ENCODE measurements around the gene PHLDB2. TPM values are rescaled to one million over a fixed set of nuclear protein-coding genes. Genes with fewer than 3 reads are reported as not detected.

The PHLDB2 gene
- total RNA-seq, 4 donors from 2014 or later, result 63.6 to 154 (median 107) TPM

DNA sequence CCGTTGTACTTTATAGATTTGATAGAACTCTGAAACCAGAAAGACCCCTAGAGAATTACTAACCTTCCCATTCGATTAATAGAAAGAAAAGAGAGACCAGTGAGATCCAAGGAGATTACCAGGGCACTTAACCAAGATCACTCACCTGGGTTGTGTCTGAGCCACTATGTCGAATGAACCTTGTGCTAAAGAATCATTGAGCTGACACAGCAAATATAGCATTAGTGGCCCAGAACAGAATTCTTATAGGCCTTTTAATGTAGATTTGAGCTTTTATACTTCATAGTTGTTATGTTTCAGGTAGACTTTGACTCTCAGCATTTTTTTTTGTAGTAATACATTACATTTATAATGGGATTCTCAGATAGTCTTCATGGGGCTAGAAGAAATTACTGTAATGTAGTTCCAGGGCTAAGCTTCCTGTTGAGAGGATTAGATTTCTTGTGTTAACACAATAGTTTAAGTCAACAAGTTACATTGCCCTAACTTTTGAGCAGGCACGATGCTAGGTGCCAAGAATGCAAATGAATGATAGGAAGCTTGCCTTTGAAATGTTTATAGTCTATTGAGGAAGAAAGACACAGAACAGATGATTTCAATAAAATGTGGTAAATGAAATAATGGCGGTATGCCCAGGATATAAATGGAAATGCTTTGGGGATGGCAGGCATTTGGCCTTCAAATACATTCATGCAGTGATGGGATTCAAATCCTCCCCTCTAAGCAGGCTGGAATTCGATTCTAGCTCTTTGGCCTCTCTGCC lies 95.3 kb downstream of the PHLDB2 start:
- Histone ChIP-seq H3K36me3 (peaks cover 7 to 64% (median 36%) of the 10 kb centered on the region in 4 donors), H3K27ac (replicated peaks in 1 of 4) (no peak overlapping the region), H3K4me1 (peaks cover 0 to 14% (median 8%) of the 10 kb centered on the region in 4 donors), H3K27me3 (no peaks in the 10 kb centered on the region), H3K9me3 (no peaks in the 10 kb centered on the region), H3K4me3 (no peak overlapping the region)
- TF ChIP-seq POLR2A (IDR thresholded peaks at IDR 0.05; ENCODE audit: low read depth) (no peak), POLR2AphosphoS5 (IDR thresholded peaks at IDR 0.05) (no peak), EP300 (IDR thresholded peaks at IDR 0.05) (no peak)
- TF ChIP-seq, protein P1, sequence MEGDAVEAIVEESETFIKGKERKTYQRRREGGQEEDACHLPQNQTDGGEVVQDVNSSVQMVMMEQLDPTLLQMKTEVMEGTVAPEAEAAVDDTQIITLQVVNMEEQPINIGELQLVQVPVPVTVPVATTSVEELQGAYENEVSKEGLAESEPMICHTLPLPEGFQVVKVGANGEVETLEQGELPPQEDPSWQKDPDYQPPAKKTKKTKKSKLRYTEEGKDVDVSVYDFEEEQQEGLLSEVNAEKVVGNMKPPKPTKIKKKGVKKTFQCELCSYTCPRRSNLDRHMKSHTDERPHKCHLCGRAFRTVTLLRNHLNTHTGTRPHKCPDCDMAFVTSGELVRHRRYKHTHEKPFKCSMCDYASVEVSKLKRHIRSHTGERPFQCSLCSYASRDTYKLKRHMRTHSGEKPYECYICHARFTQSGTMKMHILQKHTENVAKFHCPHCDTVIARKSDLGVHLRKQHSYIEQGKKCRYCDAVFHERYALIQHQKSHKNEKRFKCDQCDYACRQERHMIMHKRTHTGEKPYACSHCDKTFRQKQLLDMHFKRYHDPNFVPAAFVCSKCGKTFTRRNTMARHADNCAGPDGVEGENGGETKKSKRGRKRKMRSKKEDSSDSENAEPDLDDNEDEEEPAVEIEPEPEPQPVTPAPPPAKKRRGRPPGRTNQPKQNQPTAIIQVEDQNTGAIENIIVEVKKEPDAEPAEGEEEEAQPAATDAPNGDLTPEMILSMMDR (IDR thresholded peaks at IDR 0.05), result no peak
- no peak for DNase-seq (ENCODE audit: extremely low spot score)
- intact Hi-C loops (cut with DNase I), result no loop called here
- 54% methylated on average over 6 of the region's 6 CpGs for WGBS

DNA sequence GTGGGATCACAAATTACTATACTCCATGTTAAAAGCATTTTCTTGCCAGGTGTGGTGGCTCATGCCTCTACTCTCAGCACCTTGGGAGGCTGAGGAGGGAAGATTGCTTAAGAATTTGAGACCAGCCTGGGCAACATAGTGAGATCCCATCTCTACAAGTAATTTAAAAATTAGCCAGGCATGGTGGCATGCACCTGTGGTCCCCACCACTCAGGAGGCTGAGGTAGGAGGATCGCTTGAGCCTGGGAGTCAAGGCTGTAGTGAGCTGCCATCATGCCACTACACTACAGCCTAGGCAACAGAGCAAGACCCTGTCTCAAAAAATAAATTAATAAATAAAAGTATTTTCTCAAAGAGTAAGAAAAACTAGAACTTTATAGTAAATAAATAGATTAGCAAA lies 96.8 kb downstream of the PHLDB2 start:
- Histone ChIP-seq H3K36me3 (peaks cover 9 to 53% (median 30%) of the 10 kb centered on the region in 4 donors), H3K4me3 (no peak overlapping the region), H3K27ac (replicated peaks in 1 of 4) (no peak overlapping the region), H3K4me1 (peaks cover 0 to 14% (median 8%) of the 10 kb centered on the region in 4 donors), H3K27me3 (no peaks in the 10 kb centered on the region), H3K9me3 (no peaks in the 10 kb centered on the region)
- TF ChIP-seq POLR2A (IDR thresholded peaks at IDR 0.05; ENCODE audit: low read depth) (no peak), EP300 (IDR thresholded peaks at IDR 0.05) (no peak), POLR2AphosphoS5 (IDR thresholded peaks at IDR 0.05) (no peak)
- TF ChIP-seq, protein P1 (IDR thresholded peaks at IDR 0.05), result no peak
- 90% methylated on average over 1 of the region's 1 CpG for WGBS
- no peak for DNase-seq (ENCODE audit: extremely low spot score)
- intact Hi-C loops (cut with DNase I), result no loop called here

DNA sequence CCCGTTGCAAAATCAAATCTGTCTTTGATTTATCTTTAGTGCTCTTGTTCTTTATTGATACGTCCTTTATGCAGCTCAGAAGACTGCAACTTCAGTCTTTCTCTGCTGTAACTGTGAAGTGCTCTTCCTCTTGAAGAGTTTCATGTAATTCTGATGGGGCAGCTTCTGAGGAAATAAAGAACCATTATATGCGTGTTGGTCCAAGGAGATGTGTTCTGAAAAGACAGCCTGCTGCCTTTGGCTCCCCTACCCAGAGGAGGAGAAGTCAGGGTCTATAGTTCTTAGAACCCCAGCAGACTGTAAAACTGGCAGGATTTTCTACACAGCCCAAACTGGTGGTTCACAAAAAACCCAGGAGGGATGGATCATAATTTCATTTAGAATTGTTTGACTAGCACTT lies 97.4 kb downstream of the PHLDB2 start:
- WGBS, result 89% methylated on average over 3 of the region's 3 CpGs
- DNase-seq (ENCODE audit: extremely low spot score), result no peak
- intact Hi-C loops (cut with DNase I), result no loop called here

DNA sequence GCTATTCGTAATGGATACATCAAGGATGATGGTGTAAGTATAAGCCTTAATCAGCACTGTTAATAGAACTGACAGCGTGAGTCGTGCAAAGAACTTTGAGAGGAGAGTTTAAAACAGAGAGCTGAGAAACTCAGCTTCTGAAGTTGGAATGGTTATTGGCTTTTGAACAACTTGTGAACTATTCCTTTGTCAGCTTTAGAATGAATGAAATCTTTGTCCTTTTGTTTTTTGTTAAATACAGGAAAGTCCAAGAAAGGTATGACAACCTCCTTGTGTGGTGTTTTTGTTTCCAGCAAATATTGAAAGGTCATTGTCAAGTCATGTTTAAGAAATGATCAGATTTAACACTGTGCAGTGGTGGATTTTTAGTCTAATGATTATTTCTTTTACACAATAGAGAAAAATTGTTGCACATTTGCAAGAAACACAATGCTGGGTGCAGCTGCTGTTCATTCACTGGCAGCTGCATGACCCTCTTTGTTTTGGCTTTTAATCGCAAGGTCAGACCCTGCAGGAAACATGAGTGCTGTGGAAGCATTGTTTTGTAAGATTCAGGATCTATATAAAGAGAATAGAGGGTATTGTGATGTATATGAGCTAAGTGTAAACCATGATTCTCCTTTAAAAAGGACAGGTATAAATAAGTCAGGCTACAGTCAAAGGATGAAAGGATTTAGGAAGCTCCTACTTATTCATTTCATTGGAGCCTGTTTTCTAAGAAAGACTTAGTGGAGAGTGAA lies 98.1 kb downstream of the PHLDB2 start:
- H3K9me3 ChIP-seq, result no peaks in the 10 kb centered on the region
- no peak for DNase-seq (ENCODE audit: extremely low spot score)
- 61% methylated on average over 4 of the region's 4 CpGs for WGBS
- peaks cover 9 to 56% (median 32%) of the 10 kb centered on the region in 4 donors for H3K36me3 ChIP-seq
- peaks cover 0 to 14% (median 8%) of the 10 kb centered on the region in 4 donors for H3K4me1 ChIP-seq
- intact Hi-C loops (cut with DNase I), result no loop called here
- H3K27ac ChIP-seq (replicated peaks in 1 of 4), result no peak overlapping the region
- H3K4me3 ChIP-seq, result no peak overlapping the region
- TF ChIP-seq POLR2AphosphoS5 (IDR thresholded peaks at IDR 0.05) (no peak), POLR2A (IDR thresholded peaks at IDR 0.05; ENCODE audit: low read depth) (no peak), EP300 (IDR thresholded peaks at IDR 0.05) (no peak)
- TF ChIP-seq, protein P1 (IDR thresholded peaks at IDR 0.05), result no peak
- no peaks in the 10 kb centered on the region for H3K27me3 ChIP-seq

More for the DNA sequence above, 97.4 kb downstream of the PHLDB2 start:
- H3K36me3 ChIP-seq, result peaks cover 9 to 53% (median 29%) of the 10 kb centered on the region in 4 donors
- no peak overlapping the region for H3K4me3 ChIP-seq
- peaks cover 0 to 14% (median 8%) of the 10 kb centered on the region in 4 donors for H3K4me1 ChIP-seq
- TF ChIP-seq EP300 (IDR thresholded peaks at IDR 0.05) (no peak), POLR2AphosphoS5 (IDR thresholded peaks at IDR 0.05) (no peak), POLR2A (IDR thresholded peaks at IDR 0.05; ENCODE audit: low read depth) (no peak)
- TF ChIP-seq, protein P1 (IDR thresholded peaks at IDR 0.05), result no peak
- no peaks in the 10 kb centered on the region for H3K27me3 ChIP-seq
- no peaks in the 10 kb centered on the region for H3K9me3 ChIP-seq
- H3K27ac ChIP-seq (replicated peaks in 1 of 4), result no peak overlapping the region

All from esophagus muscularis mucosa (tissue), 4 donors.